H9 (cell line): ENCODE measurements around the gene COIL. TPM values are rescaled to one million over a fixed set of nuclear protein-coding genes. Genes with fewer than 3 reads are reported as not detected.

ENCODE experiments used
- DNase-seq: peaks from one replicate; pipeline ENCODE4 v3.0.0-alpha.2; 2017
- H2AFZ ChIP-seq: one replicate; pipeline ENCODE4 v1.6.1; 2013; ENCODE audit warnings: mild to moderate bottlenecking, low read length, control low read depth, moderate library complexity
- H2AK5ac ChIP-seq: 2 replicates; pipeline ENCODE4 v1.6.1; 2013; ENCODE audit warnings: low read length, control low read depth, mixed read lengths; ENCODE audit not compliant: insufficient read length
- H2BK120ac ChIP-seq: one replicate; pipeline ENCODE4 v1.6.1; 2013; ENCODE audit warnings: low read depth, mild to moderate bottlenecking, low read length, control low read depth, inconsistent platforms; ENCODE audit not compliant: poor library complexity, severe bottlenecking
- H2BK12ac ChIP-seq: 2 replicates; pipeline ENCODE4 v1.6.1; 2013; ENCODE audit warnings: low read length, control low read depth, mixed read lengths, low read depth; ENCODE audit not compliant: insufficient read length
- H2BK15ac ChIP-seq: 2 replicates; pipeline ENCODE4 v1.6.1; 2013; ENCODE audit warnings: low read depth, low read length, control low read depth
- H2BK20ac ChIP-seq: one replicate; pipeline ENCODE4 v1.6.1; 2013; ENCODE audit warnings: low read depth, mild to moderate bottlenecking, low read length, control low read depth, inconsistent platforms; ENCODE audit not compliant: poor library complexity, severe bottlenecking
- H2BK5ac ChIP-seq: 2 replicates; pipeline ENCODE4 v1.6.1; 2013; ENCODE audit warnings: low read length, control low read depth, mixed read lengths; ENCODE audit not compliant: insufficient read length
- H3K14ac ChIP-seq: 2 replicates; pipeline ENCODE4 v1.6.1; 2013; ENCODE audit warnings: low read length, control low read depth; ENCODE audit not compliant: insufficient read depth
- H3K18ac ChIP-seq: 2 replicates; pipeline ENCODE4 v1.6.1; 2013; ENCODE audit warnings: low read depth, mild to moderate bottlenecking, mixed read lengths, low read length, control low read depth; ENCODE audit not compliant: insufficient read length
- H3K23ac ChIP-seq: 2 replicates; pipeline ENCODE4 v1.6.1; 2013; ENCODE audit warnings: low read length, control low read depth, mixed read lengths, low read depth; ENCODE audit not compliant: insufficient read length
- H3K23me2 ChIP-seq: 2 replicates; pipeline ENCODE4 v1.6.1; 2013; ENCODE audit warnings: low read depth, mild to moderate bottlenecking, mixed read lengths, low read length, control low read depth; ENCODE audit not compliant: insufficient read length, poor library complexity, severe bottlenecking
- H3K27ac ChIP-seq: 2 replicates; pipeline ENCODE4 v1.5.1; 2013; ENCODE audit warnings: low read length, control low read depth, mixed read lengths, low read depth; ENCODE audit not compliant: insufficient read length
- H3K27me3 ChIP-seq: 2 replicates; pipeline ENCODE4 v1.6.1; 2013; ENCODE audit warnings: low read length, control low read depth, inconsistent platforms; ENCODE audit not compliant: insufficient read depth
- H3K4ac ChIP-seq: 2 replicates; pipeline ENCODE4 v1.6.1; 2013; ENCODE audit warnings: low read depth, mild to moderate bottlenecking, control low read depth, inconsistent platforms, low read length, moderate library complexity
- H3K4me1 ChIP-seq: 2 replicates; pipeline ENCODE4 v1.6.1; 2013; ENCODE audit warnings: low read length, control low read depth, inconsistent platforms; ENCODE audit not compliant: insufficient read depth
- H3K4me2 ChIP-seq: 2 replicates; pipeline ENCODE4 v1.6.1; 2013; ENCODE audit warnings: low read length, control low read depth, mixed read lengths; ENCODE audit not compliant: insufficient read length, insufficient read depth
- H3K56ac ChIP-seq: 2 replicates; pipeline ENCODE4 v1.6.1; 2013; ENCODE audit warnings: low read depth, mild to moderate bottlenecking, mixed read lengths, low read length, control low read depth; ENCODE audit not compliant: insufficient read length
- H3K79me1 ChIP-seq: 2 replicates; pipeline ENCODE4 v1.6.1; 2013; ENCODE audit warnings: low read depth, mild to moderate bottlenecking, moderate library complexity, low read length, control low read depth, inconsistent platforms; ENCODE audit not compliant: insufficient read depth, poor library complexity, severe bottlenecking
- H3K79me2 ChIP-seq: 2 replicates; pipeline ENCODE4 v1.6.1; 2013; ENCODE audit warnings: low read length, control low read depth, inconsistent platforms; ENCODE audit not compliant: insufficient read depth
- H3K9ac ChIP-seq: 2 replicates; pipeline ENCODE4 v1.6.1; 2013; ENCODE audit warnings: low read length, control low read depth, mixed read lengths; ENCODE audit not compliant: insufficient read length; ENCODE audit errors: extremely low read depth
- H3K9me3 ChIP-seq: one replicate; pipeline ENCODE4 v1.6.1; 2013; ENCODE audit warnings: low read depth, low read length, inconsistent platforms; ENCODE audit not compliant: control insufficient read depth
- H3T11ph ChIP-seq: one replicate; pipeline ENCODE4 v1.6.1; 2013; ENCODE audit warnings: mild to moderate bottlenecking, low read length, control low read depth, inconsistent platforms
- H4K20me1 ChIP-seq: one replicate; pipeline ENCODE4 v1.6.1; 2013; ENCODE audit not compliant: control insufficient read depth, insufficient read length, insufficient read depth
- H4K5ac ChIP-seq: 2 replicates; pipeline ENCODE4 v1.6.1; 2013; ENCODE audit warnings: low read depth, mild to moderate bottlenecking, mixed read lengths, low read length, control low read depth; ENCODE audit not compliant: insufficient read length
- H4K8ac ChIP-seq: replicated peaks from 2 replicates; pipeline ENCODE4 v1.6.1; 2013; ENCODE audit warnings: low read length, control low read depth, mixed read lengths, low read depth; ENCODE audit not compliant: insufficient read length
- H4K91ac ChIP-seq: 2 replicates; pipeline ENCODE4 v1.6.1; 2013; ENCODE audit warnings: low read depth, mild to moderate bottlenecking, moderate library complexity, mixed read lengths, low read length, control low read depth; ENCODE audit not compliant: insufficient read length
- H3K27ac Mint-ChIP-seq, 3 experiments: 2 replicates in 2 of 3; 3 replicates in 1 of 3; pipeline ENCODE4 v1.8.0; 2020 to 2021; ENCODE audit warnings: mixed read lengths in 3 of 3, mild to moderate bottlenecking in 1 of 3, moderate library complexity in 1 of 3
- H3K27me3 Mint-ChIP-seq: 2 replicates; pipeline ENCODE4 v1.8.0; 2021; ENCODE audit warnings: low read depth, mild to moderate bottlenecking, moderate library complexity, mixed read lengths
- H3K36me3 Mint-ChIP-seq, 3 experiments: 2 replicates in 2 of 3; 3 replicates in 1 of 3; pipeline ENCODE4 v1.8.0; 2020 to 2021; ENCODE audit warnings: low read depth in 3 of 3, mixed read lengths in 3 of 3; ENCODE audit not compliant: insufficient read depth in 1 of 3
- H3K4me1 Mint-ChIP-seq, 2 experiments: 2 replicates each; pipeline ENCODE4 v1.8.0; 2020; ENCODE audit warnings: mixed read lengths in 2 of 2
- H3K4me3 Mint-ChIP-seq, 2 experiments: 2 replicates in 1 of 2; 3 replicates in 1 of 2; pipeline ENCODE4 v1.8.0; 2020 to 2021; ENCODE audit warnings: mild to moderate bottlenecking in 2 of 2, mixed read lengths in 2 of 2, moderate library complexity in 1 of 2
- H3K9me3 Mint-ChIP-seq, 2 experiments: 2 replicates in 1 of 2; 3 replicates in 1 of 2; pipeline ENCODE4 v1.8.0; 2020; ENCODE audit warnings: mild to moderate bottlenecking in 2 of 2, mixed read lengths in 2 of 2, moderate library complexity in 1 of 2
- WGBS: extraction: QIAGEN DNeasy Blood & Tissue Kit; methylation state at CpG from one replicate; pipeline ENCODE4 v1.1.7; 2013; ENCODE audit warnings: missing lambda C conversion rate, low lambda C conversion rate, mixed read lengths; ENCODE audit not compliant: insufficient read length; ENCODE audit errors: extremely low coverage; 5-methylcytosine and 5-hydroxymethylcytosine counted together
- total RNA-seq: library from RNA; stranded (reverse); gene quantifications from 2 replicates; pipeline ENCODE4 v1.2.1, GENCODE V29; 2021
- TF ChIP-seq, protein P1 (sequence below): fragments of 200-600 bp; sonication (generic); conservative IDR thresholded peaks from 3 replicates; pipeline ENCODE4 v1.8.0; 2021; ENCODE audit warnings: antibody characterized with exemption, mild to moderate bottlenecking

COIL gene
- total RNA-seq, 1 experiment from 2014 or later, result 21.5 TPM

DNA sequence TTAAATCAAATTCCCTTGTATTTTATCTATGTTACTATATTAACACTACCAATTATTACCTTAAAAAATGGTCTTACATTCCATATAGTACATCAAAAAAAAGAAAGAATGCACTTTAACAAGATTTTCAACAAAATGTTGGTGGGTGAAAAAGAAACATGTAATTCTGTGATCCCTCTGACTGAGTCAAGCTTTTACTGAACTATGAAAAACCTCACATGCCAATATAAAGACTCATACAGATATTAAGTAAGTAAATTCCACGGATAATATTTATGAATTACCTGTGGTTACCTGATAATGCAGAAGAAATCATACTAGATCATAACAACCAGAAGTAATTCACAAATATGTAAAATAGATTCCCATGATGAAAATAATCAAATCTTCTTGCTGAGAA is 12.4 kb downstream of the COIL start:
- Histone ChIP-seq H3T11ph (no peak overlapping the region), H3K4me1 (no peaks in the 10 kb centered on the region), H3K79me1 (no peaks in the 10 kb centered on the region), H4K5ac (no peak overlapping the region), H2BK120ac (no peak overlapping the region), H3K27ac (no peak overlapping the region), H3K9me3 (no peaks in the 10 kb centered on the region), H3K4me2 (no peak overlapping the region), H3K56ac (no peak overlapping the region), H4K8ac (no peak overlapping the region), H2AFZ (no peak overlapping the region), H3K27me3 (no peaks in the 10 kb centered on the region), H3K14ac (no peak overlapping the region), H3K18ac (no peak overlapping the region), H3K9ac (no peak overlapping the region), H4K91ac (no peak overlapping the region), H2BK20ac (no peak overlapping the region), H3K23ac (no peak overlapping the region), H2BK12ac (no peak overlapping the region), H3K79me2 (no peaks in the 10 kb centered on the region), H2BK15ac (no peak overlapping the region), H2AK5ac (no peak overlapping the region), H2BK5ac (no peak overlapping the region), H3K23me2 (no peaks in the 10 kb centered on the region), H4K20me1 (no peaks in the 10 kb centered on the region), H3K4ac (no peak overlapping the region)
- Mint-ChIP-seq H3K4me3 (no peak overlapping the region), H3K36me3 (peaks cover 36 to 68% (median 62%) of the 10 kb centered on the region in 3 experiments; a peak in 6 of 7 replicates), H3K9me3 (no peaks in the 10 kb centered on the region), H3K27me3 (no peaks in the 10 kb centered on the region), H3K27ac (no peak overlapping the region), H3K4me1 (no peaks in the 10 kb centered on the region)
- WGBS, result no CpG with 5 or more reads among the region's 1 CpG
- DNase-seq, result no peak
- TF ChIP-seq, protein P1, sequence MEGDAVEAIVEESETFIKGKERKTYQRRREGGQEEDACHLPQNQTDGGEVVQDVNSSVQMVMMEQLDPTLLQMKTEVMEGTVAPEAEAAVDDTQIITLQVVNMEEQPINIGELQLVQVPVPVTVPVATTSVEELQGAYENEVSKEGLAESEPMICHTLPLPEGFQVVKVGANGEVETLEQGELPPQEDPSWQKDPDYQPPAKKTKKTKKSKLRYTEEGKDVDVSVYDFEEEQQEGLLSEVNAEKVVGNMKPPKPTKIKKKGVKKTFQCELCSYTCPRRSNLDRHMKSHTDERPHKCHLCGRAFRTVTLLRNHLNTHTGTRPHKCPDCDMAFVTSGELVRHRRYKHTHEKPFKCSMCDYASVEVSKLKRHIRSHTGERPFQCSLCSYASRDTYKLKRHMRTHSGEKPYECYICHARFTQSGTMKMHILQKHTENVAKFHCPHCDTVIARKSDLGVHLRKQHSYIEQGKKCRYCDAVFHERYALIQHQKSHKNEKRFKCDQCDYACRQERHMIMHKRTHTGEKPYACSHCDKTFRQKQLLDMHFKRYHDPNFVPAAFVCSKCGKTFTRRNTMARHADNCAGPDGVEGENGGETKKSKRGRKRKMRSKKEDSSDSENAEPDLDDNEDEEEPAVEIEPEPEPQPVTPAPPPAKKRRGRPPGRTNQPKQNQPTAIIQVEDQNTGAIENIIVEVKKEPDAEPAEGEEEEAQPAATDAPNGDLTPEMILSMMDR, result no peak
